Upper lobe of left lung (tissue), 4 donors: Measurements from ENCODE around the gene LAMA2.

Experiments
- CTCF ChIP-seq, 6 experiments: fragments of 450-650 bp in 4 of 6; fragments of 200-600 bp in 2 of 6; sonication (generic) in 2 of 6; IDR thresholded peaks; one replicate each; pipeline ENCODE4 v1.5.1; 2016 to 2019; ENCODE audit warnings: antibody characterized with exemption in 6 of 6
- EP300 ChIP-seq, 4 donors: sonication (generic); formaldehyde crosslinking; IDR thresholded peaks; one replicate each; pipeline ENCODE4 v1.5.1; 2017; ENCODE audit warnings: antibody characterized with exemption in 4 of 4, control low read depth in 2 of 4
- POLR2A ChIP-seq, 4 donors: fragments of 450-650 bp; IDR thresholded peaks; one replicate each; pipeline ENCODE4 v1.5.1; 2016 to 2017; ENCODE audit warnings: antibody characterized with exemption in 4 of 4, mild to moderate bottlenecking in 2 of 4

DNA sequence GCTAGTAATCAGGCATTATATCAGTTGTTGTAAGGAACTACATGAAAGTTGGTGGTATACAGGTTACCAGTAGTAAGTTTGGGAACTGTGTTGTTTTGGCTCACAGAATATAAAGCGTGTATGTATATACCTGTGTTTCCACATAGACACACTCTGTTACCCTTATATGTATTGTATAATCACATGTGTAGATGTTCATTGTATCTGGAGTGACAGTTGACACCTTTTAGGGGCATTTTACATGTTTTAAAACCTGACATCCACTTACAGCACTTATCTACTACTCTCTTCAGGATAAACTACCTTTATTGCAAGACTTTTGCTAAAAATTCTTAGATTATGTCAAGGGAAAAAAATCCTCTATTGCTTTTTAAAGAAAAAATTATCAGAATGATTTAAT lies 228.9 kb downstream of the LAMA2 start:
- TF ChIP-seq POLR2A (IDR thresholded peaks at IDR 0.05), result no peak
- TF ChIP-seq CTCF (IDR thresholded peaks at IDR 0.05), result no peak
- no peak for TF ChIP-seq EP300 (IDR thresholded peaks at IDR 0.05)
